ENCODE data around the gene FZD10. TPM values are rescaled to one million over a fixed set of nuclear protein-coding genes. Genes with fewer than 3 reads are reported as not detected.

FZD10 gene
- total and polyA plus RNA-seq, 12 donors = 0.07 to 0.44 (median 0.14) TPM; not detected in 3

DNA sequence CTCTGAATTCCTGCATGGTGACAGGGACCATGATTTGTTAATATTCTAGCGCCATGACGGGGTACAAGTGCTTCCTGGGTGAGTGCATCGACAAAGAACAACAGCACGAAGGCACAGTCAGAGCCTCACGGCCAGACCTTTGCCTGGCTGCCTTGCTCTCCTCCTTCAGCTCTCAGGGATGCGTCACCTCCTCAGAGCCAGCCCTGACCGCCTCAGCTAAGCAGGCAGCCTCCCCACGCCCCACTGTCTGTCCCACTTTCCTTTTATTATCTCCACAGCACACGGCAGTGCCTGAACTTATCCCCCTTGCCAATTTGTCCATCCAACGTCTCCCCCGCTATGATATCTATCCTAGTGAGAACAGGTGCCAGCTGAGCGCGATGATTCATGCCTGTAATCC, 16.5 kb upstream of the FZD10 start:
- 53 to 65% (median 60%) methylated on average over 12 to 13 of the region's 13 CpGs for WGBS, 4 donors

DNA sequence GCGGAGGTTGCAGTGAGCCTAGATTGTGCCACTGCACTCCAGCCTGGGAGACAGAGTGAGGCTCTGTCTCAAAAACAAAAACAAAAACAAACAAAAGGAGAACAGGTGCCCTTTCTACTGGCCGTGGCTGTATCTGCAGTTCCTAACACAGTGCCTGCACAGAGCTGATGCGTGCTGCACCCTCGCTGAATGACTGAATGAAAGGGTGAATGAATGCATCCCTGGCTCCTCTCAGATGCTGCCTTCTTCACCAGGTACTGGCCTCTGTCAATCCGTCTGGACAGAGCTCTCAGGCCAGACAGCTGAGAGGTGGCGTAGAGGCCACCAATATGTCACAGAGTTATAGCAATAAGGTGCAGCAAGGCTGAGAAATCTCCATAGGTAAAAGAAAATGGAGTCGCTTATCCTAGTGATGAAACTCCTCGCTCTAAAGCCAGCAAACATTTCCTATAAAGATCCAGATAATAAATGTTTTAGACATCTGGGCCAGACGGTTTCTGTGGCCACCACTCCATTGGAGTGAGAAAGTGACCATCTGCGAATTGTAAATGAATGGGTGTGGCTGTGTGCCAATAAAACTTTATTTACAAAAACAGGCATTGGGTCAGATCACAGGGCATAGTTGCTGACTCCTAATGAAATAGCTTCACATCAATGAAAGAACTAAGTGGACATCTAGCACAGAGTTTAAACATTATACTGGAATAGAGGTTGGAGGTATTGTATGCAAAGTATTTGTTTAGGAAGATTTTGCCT, 15.9 kb upstream of the FZD10 start:
- H3K9me3 ChIP-seq (replicated peaks in 1 of 3) = no peaks in the 10 kb centered on the region
- no peaks in the 10 kb centered on the region for H3K4me1 ChIP-seq (replicated peaks in 1 of 2)
- 56 to 68% (median 63%) methylated on average over 9 to 10 of the region's 10 CpGs for WGBS, 4 donors
- intact Hi-C loops (cut with DNase I) = no loop called here
- no peaks in the 10 kb centered on the region for H3K36me3 ChIP-seq (replicated peaks in 1 of 2)
- TF ChIP-seq POLR2A (IDR thresholded peaks at IDR 0.05) = no peak
- TF ChIP-seq, protein P1, sequence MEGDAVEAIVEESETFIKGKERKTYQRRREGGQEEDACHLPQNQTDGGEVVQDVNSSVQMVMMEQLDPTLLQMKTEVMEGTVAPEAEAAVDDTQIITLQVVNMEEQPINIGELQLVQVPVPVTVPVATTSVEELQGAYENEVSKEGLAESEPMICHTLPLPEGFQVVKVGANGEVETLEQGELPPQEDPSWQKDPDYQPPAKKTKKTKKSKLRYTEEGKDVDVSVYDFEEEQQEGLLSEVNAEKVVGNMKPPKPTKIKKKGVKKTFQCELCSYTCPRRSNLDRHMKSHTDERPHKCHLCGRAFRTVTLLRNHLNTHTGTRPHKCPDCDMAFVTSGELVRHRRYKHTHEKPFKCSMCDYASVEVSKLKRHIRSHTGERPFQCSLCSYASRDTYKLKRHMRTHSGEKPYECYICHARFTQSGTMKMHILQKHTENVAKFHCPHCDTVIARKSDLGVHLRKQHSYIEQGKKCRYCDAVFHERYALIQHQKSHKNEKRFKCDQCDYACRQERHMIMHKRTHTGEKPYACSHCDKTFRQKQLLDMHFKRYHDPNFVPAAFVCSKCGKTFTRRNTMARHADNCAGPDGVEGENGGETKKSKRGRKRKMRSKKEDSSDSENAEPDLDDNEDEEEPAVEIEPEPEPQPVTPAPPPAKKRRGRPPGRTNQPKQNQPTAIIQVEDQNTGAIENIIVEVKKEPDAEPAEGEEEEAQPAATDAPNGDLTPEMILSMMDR (IDR thresholded peaks at IDR 0.05) = no peak
- H3K27ac ChIP-seq = no peak overlapping the region
- no peak for DNase-seq
- H3K27me3 ChIP-seq = peaks cover 3% of the 10 kb centered on the region
- H3K4me3 ChIP-seq = no peak overlapping the region

More for the DNA sequence above, 16.5 kb upstream of the FZD10 start:
- TF ChIP-seq, protein P1 (IDR thresholded peaks at IDR 0.05) = no peak
- TF ChIP-seq POLR2A (IDR thresholded peaks at IDR 0.05) = no peak
- Histone ChIP-seq H3K36me3 (replicated peaks in 1 of 2) (no peaks in the 10 kb centered on the region), H3K9me3 (replicated peaks in 1 of 3) (no peaks in the 10 kb centered on the region), H3K4me1 (replicated peaks in 1 of 2) (no peaks in the 10 kb centered on the region), H3K27ac (no peak overlapping the region), H3K4me3 (no peak overlapping the region), H3K27me3 (peaks cover 3% of the 10 kb centered on the region)
- intact Hi-C loops (cut with DNase I) = no loop called here
- DNase-seq = no peak

GRCh38 chr12:130147875-130148596, 14.2 kb upstream of the FZD10 start:
- WGBS, 4 donors = 49 to 67% (median 57%) methylated on average over 5 to 8 of the region's 8 CpGs
- H3K27me3 ChIP-seq = peaks cover 3% of the 10 kb centered on the region
- intact Hi-C loops (cut with DNase I) = no loop called here

GRCh38 chr12:130151846-130152245, 10.4 kb upstream of the FZD10 start:
- H3K9me3 ChIP-seq (replicated peaks in 1 of 3) = no peaks in the 10 kb centered on the region
- H3K27ac ChIP-seq = no peak overlapping the region
- H3K36me3 ChIP-seq (replicated peaks in 1 of 2) = no peaks in the 10 kb centered on the region
- TF ChIP-seq, protein P1 (IDR thresholded peaks at IDR 0.05) = no peak
- TF ChIP-seq POLR2A (IDR thresholded peaks at IDR 0.05) = no peak
- no peak for DNase-seq
- WGBS, 4 donors = 57 to 69% (median 66%) methylated on average over 9 of the region's 9 CpGs
- H3K4me1 ChIP-seq (replicated peaks in 1 of 2) = no peaks in the 10 kb centered on the region
- intact Hi-C loops (cut with DNase I) = no loop called here
- H3K27me3 ChIP-seq = peaks cover 9% of the 10 kb centered on the region
- H3K4me3 ChIP-seq = no peak overlapping the region

More at GRCh38 chr12:130147875-130148596, 14.2 kb upstream of the FZD10 start:
- H3K4me1 ChIP-seq (replicated peaks in 1 of 2) = no peaks in the 10 kb centered on the region
- DNase-seq = no peak
- no peaks in the 10 kb centered on the region for H3K9me3 ChIP-seq (replicated peaks in 1 of 3)
- no peaks in the 10 kb centered on the region for H3K36me3 ChIP-seq (replicated peaks in 1 of 2)
- TF ChIP-seq, protein P1 (IDR thresholded peaks at IDR 0.05) = no peak
- H3K4me3 ChIP-seq = no peak overlapping the region
- H3K27ac ChIP-seq = no peak overlapping the region

All from adrenal gland (tissue), 12 donors.